ENCODE results near the gene CYSLTR2.

DNA sequence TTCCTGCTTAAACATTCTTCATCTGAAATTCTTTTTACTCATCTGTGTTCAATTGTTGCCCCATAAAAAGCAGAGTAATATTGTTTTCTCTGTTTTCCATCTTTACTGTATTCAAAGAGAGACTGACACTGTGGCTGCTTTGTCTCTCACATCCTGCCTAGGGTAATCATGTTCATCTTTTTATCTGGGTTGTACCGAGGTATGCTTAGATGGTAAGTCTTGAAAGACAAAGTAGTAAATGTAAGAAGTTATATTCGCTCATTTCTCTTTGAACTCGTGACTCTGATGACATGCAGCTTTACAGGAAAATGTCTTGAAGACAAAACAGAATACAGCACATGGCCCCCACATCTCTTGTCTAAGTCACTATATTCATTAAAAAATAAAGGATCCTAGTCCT lies 20.0 kb upstream of the CYSLTR2 start:
- TF ChIP-seq POLR2A (IDR thresholded peaks at IDR 0.05; ENCODE audit: low read depth, low read length) (no peak), POLR2AphosphoS5 (IDR thresholded peaks at IDR 0.05; ENCODE audit: low read depth, low read length) (no peak), TAF1 (IDR thresholded peaks at IDR 0.05; ENCODE audit: low read depth, low read length) (no peak), POU2F2 (IDR thresholded peaks at IDR 0.05; ENCODE audit: low read depth, low read length) (no peak)
